HCT116 (cell line): ENCODE measurements around the gene ANKRD10. TPM values are rescaled to one million over a fixed set of nuclear protein-coding genes. Genes with fewer than 3 reads are reported as not detected.

Experiments used
- ATAC-seq: fragments of 200-7000 bp; cut with Tn5 transposase; 2 replicates; pipeline ENCODE4 v1.9.1; 2020; ENCODE audit warnings: mild to moderate bottlenecking, moderate library complexity
- BruUV-seq: library from RNA; stranded (reverse); fragments of 400-500 nt; replicated peaks from 2 replicates; lab custom pipeline; 2021; lab: Mats Ljungman, UMichigan
- CTCF ChIA-PET: fragments of 300-600 bp; sonication (Branson Sonifier 250); formaldehyde crosslinking; loops from one replicate; lab custom pipeline; 2021; ENCODE audit warnings: antibody characterized with exemption; lab: Charles Lee
- POLR2A ChIA-PET: fragments of 300-600, 350-600 bp; sonication (Branson Sonifier 250); formaldehyde crosslinking; loops from one replicate; lab custom pipeline; 2021; ENCODE audit warnings: antibody characterized with exemption; lab: Charles Lee
- RAD21 ChIA-PET, 2 experiments: fragments of 300-600 bp; sonication (Branson Sonifier 250); formaldehyde crosslinking; loops; one replicate each; lab custom pipeline; 2023; ENCODE audit warnings: low total read pairs in 2 of 2; ENCODE audit not compliant: uncharacterized antibody in 2 of 2, unreplicated experiment in 2 of 2, low non-redundant PET in 1 of 2; lab: Charles Lee
- DNase-seq: peaks from one replicate; pipeline ENCODE4 v3.0.0-alpha.2; 2010; ENCODE audit warnings: low read depth, low spot score
- H2AFZ ChIP-seq: fragments of 200-600 bp; shearing (Covaris generic), sonication (generic); 2 replicates; pipeline ENCODE4 v1.6.1; 2017; ENCODE audit warnings: low read depth, mixed run types, mixed read lengths, antibody characterized with exemption, low read length; ENCODE audit not compliant: poor library complexity, severe bottlenecking
- H3K27ac ChIP-seq: 2 replicates; pipeline ENCODE4 v1.5.1; 2012; ENCODE audit warnings: low read depth, low read length
- H3K27me3 ChIP-seq: fragments of 200-600 bp; sonication (generic); 2 replicates; pipeline ENCODE4 v1.6.1; 2016; ENCODE audit warnings: mixed run types, low read length, mixed read lengths; ENCODE audit not compliant: insufficient read depth
- H3K36me3 ChIP-seq, 2 experiments: fragments of 200-500 bp in 1 of 2; fragments of 200-600 bp in 1 of 2; sonication (Bioruptor generic) in 1 of 2; sonication (generic) in 1 of 2; 2 replicates each; pipeline versions ENCODE4 v1.5.1 to v1.6.1; 2014 to 2016; ENCODE audit warnings: low read length in 2 of 2, inconsistent platforms in 1 of 2, mixed read lengths in 1 of 2, mixed run types in 1 of 2; ENCODE audit not compliant: insufficient read depth in 2 of 2, control insufficient read depth in 1 of 2
- H3K4me1 ChIP-seq, 2 experiments: fragments of 200-600 bp in 1 of 2; sonication (generic) in 1 of 2; 2 replicates each; pipeline versions ENCODE4 v1.5.1 to v1.6.1; 2012 to 2017; ENCODE audit warnings: low read length in 2 of 2, inconsistent platforms in 1 of 2, mild to moderate bottlenecking in 1 of 2, mixed read lengths in 1 of 2, mixed run types in 1 of 2, moderate library complexity in 1 of 2; ENCODE audit not compliant: insufficient read depth in 2 of 2, control insufficient read depth in 1 of 2
- H3K4me2 ChIP-seq: fragments of 200-600 bp; sonication (generic); 2 replicates; pipeline ENCODE4 v1.6.1; 2017; ENCODE audit warnings: mixed run types, low read length, mixed read lengths
- H3K4me3 ChIP-seq, 2 experiments: fragments of 200-600 bp in 1 of 2; sonication (generic) in 1 of 2; replicated peaks in 1 of 2; 2 replicates each; pipeline ENCODE4 v1.5.1; 2011 to 2016; ENCODE audit warnings: low read length in 2 of 2, control low read depth in 1 of 2, low read depth in 1 of 2, mild to moderate bottlenecking in 1 of 2, mixed read lengths in 1 of 2, mixed run types in 1 of 2
- H3K79me2 ChIP-seq: fragments of 200-600 bp; sonication (generic); 2 replicates; pipeline ENCODE4 v1.6.1; 2017; ENCODE audit warnings: mild to moderate bottlenecking, mixed run types, low read length, moderate library complexity, mixed read lengths; ENCODE audit not compliant: insufficient read depth
- H3K9ac ChIP-seq: fragments of 200-600 bp; sonication (generic); 2 replicates; pipeline ENCODE4 v1.6.1; 2016; ENCODE audit warnings: low read length, mixed read lengths
- H3K9me2 ChIP-seq: fragments of 200-600 bp; sonication (generic), shearing (Covaris generic); 2 replicates; pipeline ENCODE4 v1.6.1; 2017; ENCODE audit warnings: mixed run types, mild to moderate bottlenecking, moderate library complexity; ENCODE audit not compliant: insufficient read depth
- H3K9me3 ChIP-seq, 2 experiments: fragments of 200-500 bp in 1 of 2; fragments of 200-600 bp in 1 of 2; sonication (Bioruptor generic) in 1 of 2; sonication (generic) in 1 of 2; 2 replicates each; pipeline ENCODE4 v1.6.1; 2014 to 2017; ENCODE audit warnings: low read length in 2 of 2, mixed read lengths in 2 of 2, inconsistent platforms in 1 of 2, low read depth in 1 of 2, mild to moderate bottlenecking in 1 of 2, mixed run types in 1 of 2, moderate library complexity in 1 of 2; ENCODE audit not compliant: control insufficient read depth in 1 of 2, insufficient read depth in 1 of 2
- H4K20me1 ChIP-seq: fragments of 200-600 bp; sonication (generic), shearing (Covaris generic); 2 replicates; pipeline ENCODE4 v1.6.1; 2017; ENCODE audit warnings: mixed run types, mild to moderate bottlenecking, moderate library complexity; ENCODE audit not compliant: insufficient read depth
- ATF3 ChIP-seq: IDR thresholded peaks from 2 replicates; pipeline ENCODE4 v1.6.1; 2012
- CBX3 ChIP-seq: IDR thresholded peaks from 2 replicates; pipeline ENCODE4 v1.6.1; 2012; ENCODE audit warnings: low read depth
- CEBPB ChIP-seq: IDR thresholded peaks from 2 replicates; pipeline ENCODE4 v1.6.1; 2012; ENCODE audit warnings: low read depth
- CTCF ChIP-seq, 3 experiments: fragments of 200-600 bp in 1 of 3; sonication (generic) in 1 of 3; IDR thresholded peaks in 2 of 3; conservative IDR thresholded peaks in 1 of 3; 2 replicates each; pipeline ENCODE4 v1.5.1; 2012 to 2017; ENCODE audit warnings: low read depth in 2 of 3, low read length in 2 of 3, antibody characterized with exemption in 1 of 3, borderline replicate concordance in 1 of 3, control low read depth in 1 of 3, mild to moderate bottlenecking in 1 of 3, mixed read lengths in 1 of 3, mixed run types in 1 of 3, moderate library complexity in 1 of 3; ENCODE audit not compliant: insufficient read depth in 1 of 3
- EGR1 ChIP-seq: IDR thresholded peaks from 2 replicates; pipeline ENCODE4 v1.6.1; 2012; ENCODE audit warnings: low read depth
- ELF1 ChIP-seq: IDR thresholded peaks from 2 replicates; pipeline ENCODE4 v1.6.1; 2012; ENCODE audit warnings: low read depth, borderline replicate concordance
- EZH2 ChIP-seq: fragments of 200-600 bp; sonication (generic); IDR thresholded peaks from 2 replicates; pipeline ENCODE4 v1.6.1; 2017; ENCODE audit warnings: antibody characterized with exemption, mixed run types
- FOSL1 ChIP-seq: IDR thresholded peaks from 2 replicates; pipeline ENCODE4 v1.6.1; 2012; ENCODE audit warnings: low read depth
- JUND ChIP-seq: IDR thresholded peaks from 2 replicates; pipeline ENCODE4 v1.6.1; 2012
- POLR2AphosphoS5 ChIP-seq: IDR thresholded peaks from 2 replicates; pipeline ENCODE4 v1.6.1; 2011; ENCODE audit warnings: mild to moderate bottlenecking, low read depth, low read length, moderate library complexity
- RAD21 ChIP-seq: IDR thresholded peaks from 2 replicates; pipeline ENCODE4 v1.6.1; 2012; ENCODE audit warnings: low read depth, mild to moderate bottlenecking
- SIN3A ChIP-seq: IDR thresholded peaks from 2 replicates; pipeline ENCODE4 v1.6.1; 2012; ENCODE audit warnings: low read depth
- SP1 ChIP-seq: IDR thresholded peaks from 2 replicates; pipeline ENCODE4 v1.6.1; 2012; ENCODE audit warnings: low read depth
- SRF ChIP-seq: IDR thresholded peaks from 2 replicates; pipeline ENCODE4 v1.6.1; 2012; ENCODE audit warnings: low read depth
- TCF7L2 ChIP-seq: IDR thresholded peaks from 2 replicates; pipeline ENCODE4 v1.7.0; 2011; ENCODE audit warnings: borderline replicate concordance, inconsistent platforms; ENCODE audit not compliant: insufficient read depth, insufficient read length; ENCODE audit errors: extremely low read depth
- YY1 ChIP-seq: IDR thresholded peaks from 2 replicates; pipeline ENCODE4 v1.6.1; 2011; ENCODE audit warnings: low read length, low read depth, moderate library complexity, mild to moderate bottlenecking; ENCODE audit not compliant: insufficient replicate concordance; ENCODE audit errors: extremely low read depth
- ZBTB33 ChIP-seq: IDR thresholded peaks from 2 replicates; pipeline ENCODE4 v1.6.1; 2011; ENCODE audit warnings: mild to moderate bottlenecking, low read length, moderate library complexity; ENCODE audit not compliant: insufficient replicate concordance; ENCODE audit errors: extremely low read depth
- ZFX ChIP-seq: fragments of 450-650 bp; IDR thresholded peaks from 2 replicates; pipeline ENCODE4 v1.6.1; 2017
- ZNF274 ChIP-seq: fragments of 200-500 bp; sonication (Bioruptor generic); IDR thresholded peaks from 2 replicates; pipeline ENCODE4 v1.6.1; 2014; ENCODE audit warnings: mild to moderate bottlenecking, low read depth, low read length, inconsistent platforms
- intact Hi-C: fragments of 100-400 bp; cut with micrococcal nuclease; formaldehyde crosslinking; loops from 2 replicates; pipeline ENCODE4 v1.10.0; 2022
- total RNA-seq: library from RNA; stranded (reverse); gene quantifications from one replicate; pipeline ENCODE4 v1.2.1, GENCODE V29; 2021; ENCODE audit not compliant: unreplicated experiment

ANKRD10 gene
- total RNA-seq, 1 experiment from 2014 or later, result 173 TPM

- TF ChIP-seq YY1 (no peak), EGR1 (no peak), POLR2AphosphoS5 (no peak), SP1 (no peak), JUND (no peak), SRF (no peak), FOSL1 (no peak), RAD21 (no peak)
Observed at GRCh38 chr13:110883542-110883941, 31.3 kb downstream of the ANKRD10 start (continued).

GRCh38 chr13:110882972-110883371 lies 31.9 kb downstream of the ANKRD10 start:
- Histone ChIP-seq H3K36me3 (no peaks in the 10 kb centered on the region), H3K4me1 (peaks cover 0 to 12% of the 10 kb centered on the region in 2 experiments; a peak in 2 of 4 replicates), H3K27me3 (no peaks in the 10 kb centered on the region), H3K9me2 (no peaks in the 10 kb centered on the region), H2AFZ (no peak overlapping the region), H3K4me3 (no peak overlapping the region), H3K79me2 (no peaks in the 10 kb centered on the region), H3K4me2 (no peak overlapping the region), H4K20me1 (no peaks in the 10 kb centered on the region; the same call in 1 of the 2 replicates), H3K9ac (no peak overlapping the region), H3K9me3 (no peaks in the 10 kb centered on the region), H3K27ac (no peak overlapping the region)
- ChIA-PET CTCF (interaction anchor here (1.0 kb wide), 1 partner anchor 32 kb away, joined by 3 read pairs; the partner anchor contains the start of gene ANKRD10), POLR2A (interaction anchor here (0.6 kb wide), 1 partner anchor 184 kb away, joined by 5 read pairs; no protein-coding TSS in a partner anchor), RAD21 (no interaction called here)
- DNase-seq (no peak), ATAC-seq (no peak)
- intact Hi-C loops, result no loop called here
- no TSS peak for BruUV-seq
- TF ChIP-seq ZFX, result no peak
- TF ChIP-seq POLR2AphosphoS5, result no peak
- no peak for TF ChIP-seq EZH2
- no peak for TF ChIP-seq ELF1
- no peak for TF ChIP-seq ATF3
- no peak for TF ChIP-seq YY1
- no peak for TF ChIP-seq CBX3
- TF ChIP-seq SIN3A, result no peak
- no peak for TF ChIP-seq CEBPB
- TF ChIP-seq SP1, result no peak
- no peak for TF ChIP-seq CTCF (IDR thresholded peaks at IDR 0.05 in 2 of 3, conservative IDR thresholded peaks at IDR 0.05 in 1 of 3; ENCODE audit: borderline replicate concordance in 1 of 3, insufficient read depth in 1 of 3, low read depth in 2 of 3, low read length in 2 of 3)
- TF ChIP-seq ZNF274, result no peak
- TF ChIP-seq EGR1, result no peak
- TF ChIP-seq TCF7L2, result no peak
- TF ChIP-seq ZBTB33, result no peak
- TF ChIP-seq RAD21, result no peak
